Kidney epithelial cell (primary cell): ENCODE measurements around the gene CAPS2. TPM values are rescaled to one million over a fixed set of nuclear protein-coding genes. Genes with fewer than 3 reads are reported as not detected.

Experiments
- DNase-seq: peaks from one replicate; pipeline ENCODE4 v3.0.0-alpha.2; 2010; ENCODE audit warnings: low read depth
- H3K27me3 ChIP-seq: 2 replicates; pipeline ENCODE4 v1.6.0; 2011; ENCODE audit warnings: low read length; ENCODE audit not compliant: control insufficient read depth, insufficient read depth
- H3K36me3 ChIP-seq: 2 replicates; pipeline ENCODE4 v1.5.1; 2011; ENCODE audit warnings: low read length; ENCODE audit not compliant: control insufficient read depth, insufficient read depth
- H3K4me3 ChIP-seq: 2 replicates; pipeline ENCODE4 v1.5.1; 2011; ENCODE audit warnings: low read depth, mild to moderate bottlenecking, control low read depth, low read length
- total RNA-seq: library from RNA; depleted of rRNA; stranded (reverse); fragments of >200 nt; gene quantifications from 2 replicates; pipeline ENCODE4 v1.2.3, GENCODE V29; 2015
- TF ChIP-seq, protein P1 (sequence below): IDR thresholded peaks from 2 replicates; pipeline ENCODE4 v1.5.1; 2011; ENCODE audit warnings: mild to moderate bottlenecking, moderate library complexity, low read length, control low read depth, inconsistent platforms; ENCODE audit not compliant: insufficient read depth, poor library complexity, severe bottlenecking

CAPS2 gene
- total RNA-seq, 1 donor from 2014 or later, result 1.5 TPM

DNA sequence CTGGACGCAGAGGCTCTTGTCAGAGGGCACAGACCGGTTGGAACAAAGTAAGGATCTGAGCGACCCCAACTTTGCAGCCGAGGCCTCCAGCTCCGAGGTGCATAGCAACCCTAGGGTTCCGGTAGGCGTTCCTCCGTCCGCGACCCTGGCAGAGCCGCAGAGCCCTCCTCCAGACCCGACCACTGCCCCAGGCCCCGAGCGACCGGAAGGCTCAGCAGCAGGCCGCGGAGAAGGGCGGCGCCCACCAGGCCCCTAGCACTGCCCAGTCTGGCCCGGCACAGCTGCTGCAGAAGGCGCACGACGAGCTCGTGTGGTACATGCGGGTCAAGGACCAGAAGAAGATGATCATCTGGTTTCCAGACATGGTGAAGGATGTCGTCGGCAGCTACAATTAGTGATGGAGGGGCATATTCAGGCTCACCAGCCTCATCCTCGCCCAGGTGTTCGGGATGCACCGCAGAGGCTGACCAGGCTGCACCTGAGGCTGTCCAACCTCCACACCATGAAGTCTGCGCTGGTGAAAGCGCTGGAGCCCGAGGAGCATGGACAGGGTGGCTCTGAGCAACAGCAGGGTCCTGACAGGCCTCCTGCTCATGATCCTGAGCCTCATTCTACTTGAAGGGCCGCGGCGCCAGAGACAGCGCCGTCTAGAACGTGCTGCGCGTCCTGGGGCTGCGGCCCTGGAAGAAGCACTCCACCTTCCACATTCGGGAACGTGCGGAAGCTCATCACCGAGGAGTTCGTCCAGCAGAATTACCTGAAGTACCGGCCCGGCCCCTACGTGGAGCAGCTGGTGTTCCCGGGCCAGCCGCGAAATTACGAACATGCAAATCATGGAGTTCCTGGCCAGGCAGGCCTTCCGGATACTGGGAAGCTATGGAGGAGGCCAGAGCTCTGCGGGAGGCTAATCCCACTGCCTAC, 24.5 kb downstream of the CAPS2 start:
- TF ChIP-seq, protein P1, sequence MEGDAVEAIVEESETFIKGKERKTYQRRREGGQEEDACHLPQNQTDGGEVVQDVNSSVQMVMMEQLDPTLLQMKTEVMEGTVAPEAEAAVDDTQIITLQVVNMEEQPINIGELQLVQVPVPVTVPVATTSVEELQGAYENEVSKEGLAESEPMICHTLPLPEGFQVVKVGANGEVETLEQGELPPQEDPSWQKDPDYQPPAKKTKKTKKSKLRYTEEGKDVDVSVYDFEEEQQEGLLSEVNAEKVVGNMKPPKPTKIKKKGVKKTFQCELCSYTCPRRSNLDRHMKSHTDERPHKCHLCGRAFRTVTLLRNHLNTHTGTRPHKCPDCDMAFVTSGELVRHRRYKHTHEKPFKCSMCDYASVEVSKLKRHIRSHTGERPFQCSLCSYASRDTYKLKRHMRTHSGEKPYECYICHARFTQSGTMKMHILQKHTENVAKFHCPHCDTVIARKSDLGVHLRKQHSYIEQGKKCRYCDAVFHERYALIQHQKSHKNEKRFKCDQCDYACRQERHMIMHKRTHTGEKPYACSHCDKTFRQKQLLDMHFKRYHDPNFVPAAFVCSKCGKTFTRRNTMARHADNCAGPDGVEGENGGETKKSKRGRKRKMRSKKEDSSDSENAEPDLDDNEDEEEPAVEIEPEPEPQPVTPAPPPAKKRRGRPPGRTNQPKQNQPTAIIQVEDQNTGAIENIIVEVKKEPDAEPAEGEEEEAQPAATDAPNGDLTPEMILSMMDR, result no peak
- no peak for DNase-seq
- Histone ChIP-seq H3K4me3 (no peak overlapping the region), H3K27me3 (no peaks in the 10 kb centered on the region), H3K36me3 (no peaks in the 10 kb centered on the region)

DNA sequence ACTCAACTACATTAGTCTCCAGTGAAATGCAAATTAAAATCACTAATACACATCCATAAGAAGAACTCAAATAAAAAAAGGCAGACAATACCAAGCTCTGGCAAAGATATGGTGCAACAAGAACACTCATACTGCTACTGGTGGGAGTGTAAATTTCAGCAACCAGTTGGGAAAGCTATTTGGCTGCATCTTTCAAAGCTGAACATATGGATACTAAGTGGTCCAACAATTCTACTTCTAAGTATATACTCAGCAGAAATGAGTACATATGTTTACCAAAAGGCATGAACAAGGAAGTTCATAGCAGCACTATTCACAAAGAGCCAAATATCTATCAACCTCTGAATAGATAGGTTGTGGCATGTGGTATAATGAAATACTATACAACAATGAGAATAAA, 27.3 kb downstream of the CAPS2 start:
- no peaks in the 10 kb centered on the region for H3K27me3 ChIP-seq
- H3K4me3 ChIP-seq, result no peak overlapping the region
- DNase-seq, result no peak
- TF ChIP-seq, protein P1, result no peak
- no peaks in the 10 kb centered on the region for H3K36me3 ChIP-seq

DNA sequence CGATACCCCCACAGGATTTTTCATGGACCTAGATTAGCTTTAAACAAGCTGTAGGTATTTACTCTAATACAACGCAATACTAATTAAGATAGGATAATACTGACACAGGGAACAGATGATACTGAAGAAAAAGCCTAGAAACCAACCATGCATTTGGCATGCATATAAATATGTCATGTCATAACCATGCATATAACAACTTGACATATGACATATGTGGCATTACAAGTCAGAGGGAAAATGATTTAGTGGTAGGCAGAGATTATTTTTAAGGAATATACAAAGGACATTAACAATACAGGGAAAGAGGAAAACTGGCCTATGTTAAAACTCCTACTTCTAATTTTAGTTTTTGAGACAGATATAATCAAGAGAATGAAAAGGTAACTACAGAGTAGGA, 27.9 kb downstream of the CAPS2 start:
- Histone ChIP-seq H3K4me3 (no peak overlapping the region), H3K27me3 (no peaks in the 10 kb centered on the region), H3K36me3 (no peaks in the 10 kb centered on the region)
- DNase-seq, result no peak
- TF ChIP-seq, protein P1, result no peak

DNA sequence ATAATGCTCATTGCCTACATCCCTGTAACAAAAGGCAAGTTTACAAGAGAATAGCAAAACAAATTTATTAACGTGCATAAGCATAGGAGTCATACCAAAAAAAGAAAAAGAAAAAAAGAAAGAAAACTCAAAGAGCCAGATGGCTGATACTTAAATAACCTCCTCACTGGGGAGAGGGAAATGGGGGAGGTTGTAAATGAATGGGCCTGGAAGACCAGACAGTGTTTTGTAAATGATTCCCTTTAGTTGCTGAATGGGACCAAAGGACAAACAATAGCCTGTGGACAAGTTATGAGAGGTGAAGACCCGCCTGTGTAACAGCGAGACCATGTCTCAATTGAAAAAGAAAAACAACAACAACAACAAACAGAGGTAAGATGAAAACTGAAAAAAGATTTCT, 35.3 kb downstream of the CAPS2 start:
- TF ChIP-seq, protein P1, result no peak
- DNase-seq, result no peak
- Histone ChIP-seq H3K27me3 (no peaks in the 10 kb centered on the region), H3K4me3 (no peak overlapping the region), H3K36me3 (no peaks in the 10 kb centered on the region)

DNA sequence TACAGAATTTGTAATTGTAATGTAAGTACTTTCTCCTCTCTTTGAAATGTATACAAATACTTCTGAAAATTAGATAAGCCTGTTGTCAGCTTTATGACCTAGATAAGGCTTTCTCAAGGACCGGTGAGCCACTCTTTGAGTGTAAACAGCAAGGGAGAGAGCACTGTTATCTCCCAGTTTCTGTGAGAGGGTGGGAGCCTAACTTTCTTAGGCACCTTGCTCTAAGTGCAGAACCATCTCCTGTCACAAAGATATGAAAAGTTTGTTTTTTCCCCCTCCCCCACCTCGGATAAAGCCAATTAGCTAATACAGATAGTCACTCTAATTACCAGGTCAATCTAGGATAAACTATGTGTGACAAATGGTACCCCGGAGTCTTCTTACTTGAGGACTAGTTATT, 35.8 kb downstream of the CAPS2 start:
- Histone ChIP-seq H3K36me3 (no peaks in the 10 kb centered on the region), H3K27me3 (no peaks in the 10 kb centered on the region), H3K4me3 (no peak overlapping the region)
- TF ChIP-seq, protein P1, result no peak
- no peak for DNase-seq

DNA sequence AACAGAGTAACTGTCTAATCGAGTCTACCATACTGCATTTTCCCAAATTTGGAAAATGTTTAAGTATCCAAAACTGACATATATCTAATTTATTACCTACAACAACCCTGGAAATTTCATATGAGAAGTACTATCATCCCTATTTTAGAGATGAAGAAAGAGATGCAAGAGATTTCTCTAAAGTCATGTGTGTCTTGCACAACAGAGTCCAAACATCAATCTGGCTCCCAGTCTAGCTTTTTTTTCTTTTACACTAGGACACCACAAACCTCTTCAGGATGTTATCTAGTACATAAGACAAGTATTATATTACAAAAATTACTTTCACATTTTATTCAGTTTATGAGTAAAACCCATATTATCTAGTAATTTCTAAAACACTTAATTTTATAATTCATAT, 39.1 kb downstream of the CAPS2 start:
- no peaks in the 10 kb centered on the region for H3K36me3 ChIP-seq
- DNase-seq, result no peak
- H3K4me3 ChIP-seq, result no peak overlapping the region
- H3K27me3 ChIP-seq, result no peaks in the 10 kb centered on the region
- TF ChIP-seq, protein P1, result no peak
